Keratinocyte (primary cell): Measurements from ENCODE around the gene KSR2. TPM values are rescaled to one million over a fixed set of nuclear protein-coding genes. Genes with fewer than 3 reads are reported as not detected.

Experiments
- DNase-seq: peaks from one replicate; pipeline ENCODE4 v3.0.0-alpha.2; 2011; ENCODE audit warnings: low read depth, missing footprints, low spot score
- FAIRE-seq: peaks from 2 replicates; lab custom pipeline; 2011; peaks lifted over from hg19 to GRCh38; lab: Jason Lieb, UNC
- H2AFZ ChIP-seq: 2 replicates; pipeline ENCODE4 v1.6.0; 2012; ENCODE audit warnings: low read length, control low read depth, inconsistent platforms; ENCODE audit not compliant: control insufficient read depth
- H3K27ac ChIP-seq: 2 replicates; pipeline ENCODE4 v1.5.1; 2011; ENCODE audit warnings: low read length; ENCODE audit not compliant: control insufficient read depth, insufficient read depth
- H3K27me3 ChIP-seq: 3 replicates; pipeline ENCODE4 v1.6.0; 2011; ENCODE audit warnings: low read length; ENCODE audit not compliant: control insufficient read depth, insufficient read depth; ENCODE audit errors: extremely low read depth
- H3K36me3 ChIP-seq, 2 experiments: 2 replicates in 1 of 2; 3 replicates in 1 of 2; pipeline ENCODE4 v1.5.1; 2011; ENCODE audit warnings: low read length in 2 of 2, mild to moderate bottlenecking in 1 of 2; ENCODE audit not compliant: control insufficient read depth in 2 of 2, insufficient read depth in 2 of 2; ENCODE audit errors: extremely low read depth in 1 of 2
- H3K4me1 ChIP-seq: 3 replicates; pipeline ENCODE4 v1.5.1; 2011; ENCODE audit warnings: low read length; ENCODE audit not compliant: control insufficient read depth, insufficient read depth; ENCODE audit errors: extremely low read depth
- H3K4me2 ChIP-seq: 3 replicates; pipeline ENCODE4 v1.6.0; 2011; ENCODE audit warnings: low read depth, low read length; ENCODE audit not compliant: control insufficient read depth, insufficient read depth; ENCODE audit errors: extremely low read depth
- H3K4me3 ChIP-seq, 3 experiments: fragments of 200-600 bp in 1 of 3; sonication (generic) in 1 of 3; 2 replicates in 2 of 3; 3 replicates in 1 of 3; pipeline ENCODE4 v1.5.1; 2011 to 2016; ENCODE audit warnings: low read length in 3 of 3, mild to moderate bottlenecking in 3 of 3, control low read depth in 2 of 3, inconsistent platforms in 1 of 3, low read depth in 1 of 3, mixed read lengths in 1 of 3, mixed run types in 1 of 3, moderate library complexity in 1 of 3; ENCODE audit not compliant: control insufficient read depth in 2 of 3, insufficient read depth in 2 of 3; ENCODE audit errors: extremely low read depth in 1 of 3
- H3K79me2 ChIP-seq: 2 replicates; pipeline ENCODE4 v1.6.0; 2012; ENCODE audit warnings: low read length; ENCODE audit not compliant: control insufficient read depth, insufficient read depth
- H3K9ac ChIP-seq: 3 replicates; pipeline ENCODE4 v1.6.0; 2011; ENCODE audit warnings: low read length; ENCODE audit not compliant: control insufficient read depth, insufficient read depth; ENCODE audit errors: extremely low read depth
- H3K9me1 ChIP-seq: 3 replicates; pipeline ENCODE4 v1.6.0; 2011; ENCODE audit warnings: low read length; ENCODE audit not compliant: control insufficient read depth, insufficient read depth; ENCODE audit errors: extremely low read depth
- H3K9me3 ChIP-seq: 2 replicates; pipeline ENCODE4 v1.5.1; 2012; ENCODE audit warnings: low read depth, low read length; ENCODE audit not compliant: control insufficient read depth
- H4K20me1 ChIP-seq: 3 replicates; pipeline ENCODE4 v1.6.0; 2011; ENCODE audit warnings: low read length; ENCODE audit not compliant: control insufficient read depth, insufficient read depth; ENCODE audit errors: extremely low read depth
- CTCF ChIP-seq, 3 experiments: IDR thresholded peaks in 1 of 3; conservative IDR thresholded peaks in 1 of 3; optimal IDR thresholded peaks in 1 of 3; 2 replicates in 2 of 3; 3 replicates in 1 of 3; pipeline versions ENCODE3 to v1.5.1; 2011; ENCODE audit warnings: low read length in 3 of 3, mild to moderate bottlenecking in 3 of 3, moderate library complexity in 2 of 3, control low read depth in 1 of 3, inconsistent platforms in 1 of 3; ENCODE audit not compliant: insufficient read depth in 2 of 3; ENCODE audit errors: extremely low read depth in 1 of 3
- EZH2 ChIP-seq: IDR thresholded peaks from one replicate; pipeline ENCODE4 v1.6.1; 2012; ENCODE audit warnings: inconsistent platforms, mild to moderate bottlenecking, low read length, moderate library complexity
- dilution Hi-C: fragments of 300-500 bp; cut with MboI; formaldehyde crosslinking; loops from one replicate; pipeline ENCODE4 v1.7.0; 2020; ENCODE audit warnings: low sequenced_read_pairs; ENCODE audit not compliant: extremely low pct_ligation_motif_present
- polyA plus RNA-seq, 5 experiments: library from polyadenylated mRNA; depleted of rRNA in 3 of 5; stranded (reverse) in 3 of 5; stranded (forward) in 1 of 5; unstranded in 1 of 5; fragments of >200 nt; gene quantifications; 1 replicate in 1 of 5; 2 replicates in 3 of 5; 3 replicates in 1 of 5; pipeline versions ENCODE4 v1.2.1 to v1.2.3, GENCODE V29; 2011 to 2012; ENCODE audit warnings: missing spikeins in 2 of 5, low read depth in 1 of 5, low replicate concordance in 1 of 5

Gene KSR2
- polyA plus RNA-seq, 1 donor (not counting 4 experiments of a cell fraction or from before 2014, with no cell fraction given): 0.01 TPM

GRCh38 chr12:117580015-117580717 is 388.6 kb downstream of the KSR2 start:
- FAIRE-seq: no peak
- Histone ChIP-seq H3K27ac (no peak overlapping the region), H2AFZ (no peak overlapping the region), H3K4me1 (no peaks in the 10 kb centered on the region), H3K36me3 (no peaks in the 10 kb centered on the region), H4K20me1 (no peaks in the 10 kb centered on the region), H3K79me2 (no peaks in the 10 kb centered on the region), H3K4me3 (no peak overlapping the region), H3K4me2 (no peak overlapping the region), H3K27me3 (peaks cover 8% of the 10 kb centered on the region), H3K9me3 (no peaks in the 10 kb centered on the region), H3K9ac (no peak overlapping the region), H3K9me1 (no peaks in the 10 kb centered on the region)
- TF ChIP-seq CTCF (optimal IDR thresholded peaks at IDR 0.05 in 1 of 3, IDR thresholded peaks at IDR 0.05 in 1 of 3, conservative IDR thresholded peaks at IDR 0.05 in 1 of 3; ENCODE audit: extremely low read depth in 1 of 3, insufficient read depth in 2 of 3, low read length in 3 of 3) (no peak), EZH2 (no peak)
- no peak for DNase-seq
- dilution Hi-C loops: loop anchor here (10.0 kb wide), 1 partner anchor 345 kb away; no protein-coding TSS in a partner anchor

- TF ChIP-seq CTCF (optimal IDR thresholded peaks at IDR 0.05 in 1 of 3, IDR thresholded peaks at IDR 0.05 in 1 of 3, conservative IDR thresholded peaks at IDR 0.05 in 1 of 3; ENCODE audit: extremely low read depth in 1 of 3, insufficient read depth in 2 of 3, low read length in 3 of 3): no peak
- no peak for TF ChIP-seq EZH2
- H2AFZ ChIP-seq: no peak overlapping the region
- H3K9ac ChIP-seq: no peak overlapping the region
- no peaks in the 10 kb centered on the region for H4K20me1 ChIP-seq
- H3K9me3 ChIP-seq: no peaks in the 10 kb centered on the region
- no peak overlapping the region for H3K4me3 ChIP-seq
- FAIRE-seq: no peak
- H3K36me3 ChIP-seq: no peaks in the 10 kb centered on the region
- DNase-seq: no peak
- H3K27me3 ChIP-seq: no peaks in the 10 kb centered on the region
- dilution Hi-C loops: no loop called here
- H3K79me2 ChIP-seq: no peaks in the 10 kb centered on the region
- no peaks in the 10 kb centered on the region for H3K9me1 ChIP-seq
- no peak overlapping the region for H3K4me2 ChIP-seq
- no peak overlapping the region for H3K27ac ChIP-seq
- H3K4me1 ChIP-seq: no peaks in the 10 kb centered on the region
Observed at GRCh38 chr12:117577122-117577657, 391.6 kb downstream of the KSR2 start.
